ENCODE data around the gene SPEG.

GRCh38 chr2:219514836-219515235, 80.2 kb downstream of the SPEG start:
- TF ChIP-seq CTCF (IDR thresholded peaks at IDR 0.05) (no peak), EP300 (IDR thresholded peaks at IDR 0.05) (no peak), POLR2A (IDR thresholded peaks at IDR 0.05) (no peak), POLR2AphosphoS5 (IDR thresholded peaks at IDR 0.05) (no peak)

Measured in sigmoid colon (tissue), 4 donors.